HCT116 (cell line): ENCODE data around the gene DOK5.

Experiments used
- EZH2phosphoT487 ChIP-seq: fragments of 200-600 bp; IDR thresholded peaks from 2 replicates; pipeline ENCODE4 v1.6.1; 2018; ENCODE audit warnings: antibody characterized with exemption, borderline replicate concordance
- YY1 ChIP-seq: IDR thresholded peaks from 2 replicates; pipeline ENCODE4 v1.6.1; 2011; ENCODE audit warnings: low read length, low read depth, moderate library complexity, mild to moderate bottlenecking; ENCODE audit not compliant: insufficient replicate concordance; ENCODE audit errors: extremely low read depth

DNA sequence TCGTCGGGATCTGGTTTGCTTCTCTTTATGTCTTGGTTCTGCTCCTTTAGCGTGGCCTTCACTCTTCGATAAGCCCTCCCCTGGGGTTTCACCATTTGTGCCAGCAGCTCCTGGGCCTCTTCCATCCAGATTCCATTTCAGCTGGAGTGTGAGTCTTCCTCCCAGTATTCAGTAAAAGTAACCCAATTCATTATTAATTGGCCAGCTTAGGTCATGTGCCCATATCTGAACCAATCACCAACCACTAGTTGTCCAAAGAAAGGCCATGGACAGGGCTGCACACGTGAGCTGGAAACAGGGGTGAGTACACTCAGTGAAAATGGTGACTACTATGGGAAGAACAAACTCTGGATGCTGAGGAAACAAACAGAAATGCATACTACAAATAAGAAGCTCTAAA, 2.8 kb upstream of the DOK5 start:
- TF ChIP-seq YY1 = no peak
- no peak for TF ChIP-seq EZH2phosphoT487
